SH-SY5Y (cell line): Measurements from ENCODE around the gene VAT1.

Experiments used
- GATA2 ChIP-seq: IDR thresholded peaks from 2 replicates; pipeline ENCODE4 v1.6.1; 2011; ENCODE audit warnings: mild to moderate bottlenecking, low read depth, low read length
- GATA3 ChIP-seq: IDR thresholded peaks from 2 replicates; pipeline ENCODE4 v1.6.1; 2011; ENCODE audit warnings: low read depth, mild to moderate bottlenecking, low read length, moderate library complexity

DNA sequence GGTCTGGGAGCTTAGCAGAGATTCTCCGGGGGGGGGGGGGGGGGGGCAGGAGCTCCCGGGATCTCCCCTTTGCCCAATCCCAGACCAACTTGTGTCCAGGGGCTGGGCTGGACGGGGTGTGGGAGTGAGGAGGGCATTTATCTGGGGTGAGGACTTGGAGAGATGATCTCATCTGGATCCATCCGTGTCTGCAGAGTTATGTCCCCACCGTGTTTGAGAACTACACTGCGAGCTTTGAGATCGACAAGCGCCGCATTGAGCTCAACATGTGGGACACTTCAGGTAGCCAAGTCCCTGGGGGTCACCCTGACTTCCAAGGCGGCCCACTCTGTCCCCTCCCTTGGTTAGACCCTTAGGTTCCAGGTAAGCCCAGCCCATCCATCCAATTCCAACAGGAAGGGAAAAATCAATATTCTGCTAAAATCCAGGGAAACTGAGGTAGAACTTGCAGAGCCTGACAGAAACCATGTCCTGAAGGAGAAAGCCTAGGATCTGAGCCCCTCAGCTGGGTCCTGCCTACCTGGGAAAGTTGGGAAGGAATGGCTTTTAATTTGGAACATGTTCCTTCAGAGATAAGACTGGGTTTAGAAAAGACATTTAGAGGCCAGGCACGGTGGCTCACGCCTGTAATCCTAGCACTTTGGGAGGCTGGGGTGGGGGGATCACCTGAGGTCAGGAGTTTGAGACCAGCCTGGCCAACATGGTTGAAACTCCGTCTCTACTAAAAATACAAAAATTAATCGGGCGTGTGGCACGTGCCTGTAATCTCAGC lies 3.8 kb upstream of the VAT1 start:
- TF ChIP-seq GATA3 (no peak), GATA2 (no peak)
